GM19099 (cell line): Measurements from ENCODE around the gene ZFAND3.

Experiments used
- POLR2A ChIP-seq: IDR thresholded peaks from 3 replicates; pipeline ENCODE4 v1.6.1; 2011; ENCODE audit warnings: low read depth; ENCODE audit not compliant: insufficient read length; ENCODE audit errors: extremely low read depth

Gene ZFAND3

GRCh38 chr6:37992749-37993148 lies 173.2 kb downstream of the ZFAND3 start:
- no peak for TF ChIP-seq POLR2A

DNA sequence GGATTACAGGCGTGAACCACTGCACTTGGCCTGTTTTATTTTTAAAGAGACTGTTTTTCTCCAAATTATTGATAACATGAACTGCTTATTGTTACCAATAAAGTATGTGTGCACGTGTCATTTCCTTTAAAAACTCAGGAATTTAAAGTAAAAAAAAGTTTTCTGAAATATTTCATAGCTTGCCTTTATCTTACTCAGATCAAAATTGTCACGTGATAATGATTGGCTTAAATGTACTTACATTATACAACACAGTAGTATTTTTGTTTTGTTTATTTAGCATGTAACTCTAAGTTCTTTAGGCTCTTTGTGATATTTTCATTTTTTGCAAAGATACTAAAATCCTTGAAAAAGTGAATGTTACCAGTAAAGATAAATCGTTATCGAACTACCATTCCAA lies 174.1 kb downstream of the ZFAND3 start:
- no peak for TF ChIP-seq POLR2A

GRCh38 chr6:37994223-37994622 lies 174.7 kb downstream of the ZFAND3 start:
- TF ChIP-seq POLR2A = no peak

- TF ChIP-seq POLR2A = no peak
These were observed 178.8 kb downstream of the ZFAND3 start for GRCh38 chr6:37998366-37998765.

DNA sequence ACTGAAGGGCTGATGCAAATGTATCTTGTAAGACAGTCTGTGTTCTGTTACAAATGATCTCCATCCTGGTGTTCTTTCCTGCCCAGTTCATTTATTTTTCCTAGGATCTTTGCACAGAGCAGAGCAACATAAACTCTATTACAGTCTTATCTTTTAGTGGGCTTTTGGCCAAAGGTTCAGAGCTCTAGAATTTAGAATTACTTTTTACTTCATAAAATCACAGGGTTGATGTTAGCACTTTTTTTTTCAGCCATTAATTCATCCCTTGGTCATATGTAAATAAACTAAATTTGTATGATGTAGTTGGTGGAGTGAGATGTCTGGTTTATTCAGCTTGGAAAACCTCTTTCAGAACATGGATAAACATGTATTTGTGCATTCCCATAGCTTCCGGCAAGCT lies 181.9 kb downstream of the ZFAND3 start:
- TF ChIP-seq POLR2A = no peak

- no peak for TF ChIP-seq POLR2A
These were observed 185.4 kb downstream of the ZFAND3 start for GRCh38 chr6:38004908-38005307.

- no peak for TF ChIP-seq POLR2A
These were observed 192.4 kb downstream of the ZFAND3 start for GRCh38 chr6:38011937-38012336.

DNA sequence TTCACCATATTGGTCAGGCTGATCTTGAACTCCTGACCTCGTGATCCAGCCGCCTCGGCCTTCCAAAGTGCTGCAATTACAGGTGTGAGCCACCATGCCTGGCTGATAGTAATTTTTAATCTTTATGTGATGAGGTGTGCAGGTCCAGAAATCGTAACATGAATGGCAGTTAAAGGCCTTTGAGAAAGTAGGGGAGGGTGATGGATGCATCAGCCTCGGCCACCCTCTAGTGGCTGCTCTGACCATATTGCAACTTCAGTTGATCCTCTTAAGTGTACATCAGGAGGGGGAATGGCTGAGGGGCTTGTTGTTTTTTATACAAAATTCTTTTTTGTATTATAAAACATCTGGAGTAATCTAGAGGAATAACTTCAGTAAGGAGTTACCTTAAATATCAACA lies 193.0 kb downstream of the ZFAND3 start:
- TF ChIP-seq POLR2A = no peak

DNA sequence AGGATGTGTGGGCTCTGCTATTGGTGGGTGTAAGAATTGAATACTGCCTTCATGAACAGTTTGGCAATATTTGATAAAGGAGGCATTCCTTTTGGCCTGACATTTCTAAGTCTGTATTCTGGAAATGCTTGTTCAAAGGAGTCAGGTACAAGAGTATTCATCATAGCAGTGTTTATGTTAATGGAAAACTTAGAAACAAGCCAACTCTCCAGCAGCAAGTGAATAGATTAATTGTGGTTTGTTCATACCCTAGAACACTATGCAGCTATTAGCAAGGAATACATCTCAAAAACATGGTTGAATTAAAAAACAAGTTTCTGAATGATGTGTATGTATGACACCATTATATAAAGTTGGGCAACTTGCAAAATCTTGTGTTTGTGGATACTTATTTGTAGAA lies 195.8 kb downstream of the ZFAND3 start:
- no peak for TF ChIP-seq POLR2A

DNA sequence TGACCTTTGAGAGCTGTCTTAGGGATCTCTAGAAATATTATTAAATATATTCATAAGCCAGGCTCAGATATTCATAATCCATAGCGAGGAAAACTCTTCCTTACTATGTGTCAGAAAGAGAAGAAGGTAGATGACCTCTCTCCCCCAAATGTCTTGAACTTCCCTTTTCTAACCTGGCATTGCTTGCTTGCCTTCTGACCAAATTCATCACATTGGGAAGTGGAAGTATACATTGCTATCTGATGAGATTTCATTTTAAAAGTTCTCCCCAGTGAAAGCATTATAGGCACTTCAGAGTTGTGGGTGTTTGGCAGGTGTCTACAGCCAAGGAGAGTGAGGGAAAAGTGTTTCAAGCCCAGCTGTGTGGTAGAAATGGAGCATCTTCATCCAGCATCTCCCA lies 197.3 kb downstream of the ZFAND3 start:
- TF ChIP-seq POLR2A = no peak

- no peak for TF ChIP-seq POLR2A
These were observed 199.2 kb downstream of the ZFAND3 start for GRCh38 chr6:38018755-38019165.

DNA sequence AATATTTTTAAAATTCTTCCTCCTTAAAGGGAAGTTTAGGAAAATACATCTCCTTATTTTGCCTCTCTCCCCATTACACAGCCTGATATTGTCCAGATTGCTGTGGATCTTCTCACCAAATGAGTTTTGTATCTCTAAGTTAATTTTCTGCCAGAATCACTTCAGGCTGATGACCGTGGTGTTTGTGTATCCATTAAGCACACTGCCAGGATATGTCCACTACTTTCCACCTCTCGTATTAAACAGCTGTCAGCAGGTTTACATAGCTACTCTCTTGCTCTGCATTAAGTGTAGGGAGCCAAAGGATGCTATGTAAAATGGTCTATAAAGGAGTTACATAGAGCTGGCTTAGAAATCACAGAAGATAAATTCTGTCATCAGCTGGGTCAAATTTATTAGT lies 201.1 kb downstream of the ZFAND3 start:
- TF ChIP-seq POLR2A = no peak

GRCh38 chr6:38021029-38021428 lies 201.5 kb downstream of the ZFAND3 start:
- no peak for TF ChIP-seq POLR2A

DNA sequence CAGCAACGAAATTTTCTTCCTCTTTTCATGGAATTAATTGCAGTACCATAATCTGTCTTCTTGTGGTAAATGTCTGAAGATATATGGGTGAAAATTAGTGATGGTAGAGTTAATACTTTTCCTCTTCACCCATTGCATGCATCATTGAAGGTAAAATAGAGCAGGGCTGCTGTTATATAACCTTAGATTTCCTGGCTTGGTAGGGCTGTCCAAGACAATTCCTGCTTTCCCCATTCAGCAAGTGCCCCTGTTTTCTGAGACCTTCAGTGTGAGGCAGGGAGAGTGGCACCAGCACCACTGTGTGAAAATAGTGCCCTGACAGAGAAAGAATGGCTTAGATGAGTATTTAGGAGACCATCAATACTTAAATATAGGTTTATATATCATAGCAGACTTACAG lies 202.0 kb downstream of the ZFAND3 start:
- no peak for TF ChIP-seq POLR2A

GRCh38 chr6:38022688-38023087 lies 203.2 kb downstream of the ZFAND3 start:
- TF ChIP-seq POLR2A = no peak

- no peak for TF ChIP-seq POLR2A
These were observed 205.4 kb downstream of the ZFAND3 start for GRCh38 chr6:38024908-38025307.

DNA sequence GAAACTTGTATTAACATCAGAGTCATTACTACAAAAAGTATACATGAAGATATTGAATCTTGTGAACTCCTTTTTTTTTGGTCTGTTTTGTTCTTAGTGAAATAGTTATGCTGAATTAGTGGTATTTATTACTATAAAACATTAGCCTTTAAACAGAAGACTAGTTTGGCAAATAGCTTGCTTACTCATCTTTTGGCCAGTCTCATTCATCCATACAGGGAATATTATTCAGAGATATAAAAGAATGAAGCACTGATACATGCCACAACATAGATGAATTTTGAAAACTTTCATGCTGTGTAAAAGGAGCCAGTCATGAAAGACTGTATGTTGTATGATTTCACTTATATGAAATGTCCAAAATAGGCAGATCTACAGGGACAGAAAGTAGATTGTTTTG lies 205.9 kb downstream of the ZFAND3 start:
- no peak for TF ChIP-seq POLR2A

DNA sequence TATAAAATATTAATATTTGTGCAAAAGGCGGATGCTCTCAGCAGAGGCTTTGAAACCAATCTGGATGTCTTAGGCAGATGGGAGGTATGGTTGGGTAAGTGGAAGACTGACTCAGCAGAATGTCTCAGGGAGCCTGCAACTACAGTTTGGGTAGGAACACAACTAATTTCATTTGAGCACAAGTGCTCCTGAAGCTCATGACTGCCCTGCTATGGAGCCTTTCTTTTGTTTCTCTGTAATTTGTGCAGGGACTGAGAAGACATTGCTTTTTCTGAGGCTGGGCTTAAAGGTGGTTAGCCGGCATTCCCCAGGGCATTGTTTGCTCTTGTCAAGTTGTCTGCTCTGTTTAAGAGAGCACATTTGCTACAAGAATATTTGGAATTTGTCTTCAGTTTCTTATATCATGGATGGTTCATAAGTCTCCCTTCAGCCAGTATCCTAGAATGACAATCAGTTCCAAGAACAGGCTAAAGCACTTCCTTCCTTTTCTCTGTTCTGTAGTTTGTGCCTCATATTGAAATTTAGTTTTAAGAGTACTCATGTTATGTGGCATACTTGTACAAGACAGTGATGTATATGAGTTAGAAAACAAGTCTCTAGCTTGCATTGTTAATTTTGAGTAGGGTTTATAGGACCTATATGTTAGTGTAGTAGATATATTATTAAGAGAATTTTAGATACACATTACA lies 208.3 kb downstream of the ZFAND3 start:
- TF ChIP-seq POLR2A = no peak

DNA sequence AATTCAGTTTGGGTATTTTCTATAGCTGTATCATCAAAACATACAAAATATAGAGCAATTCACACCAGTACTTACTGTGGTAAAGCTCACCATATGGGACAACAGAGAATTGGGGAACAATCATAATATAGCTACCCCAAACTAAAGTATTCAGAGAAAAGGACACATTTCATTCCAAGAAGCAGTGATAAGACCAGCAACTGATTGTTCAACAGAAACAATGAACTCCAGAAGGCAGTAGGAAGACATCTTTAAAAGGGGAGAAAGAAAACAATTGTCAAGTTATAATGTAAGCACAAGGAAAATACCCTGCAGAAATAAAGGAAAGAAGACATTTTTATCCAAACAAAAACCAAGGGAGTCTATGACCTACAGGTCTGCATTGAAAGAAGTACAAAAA lies 210.9 kb downstream of the ZFAND3 start:
- TF ChIP-seq POLR2A = no peak
